ENCODE measurements around the gene SLC4A7. TPM values are rescaled to one million over a fixed set of nuclear protein-coding genes. Genes with fewer than 3 reads are reported as not detected.

Gene SLC4A7
- total RNA-seq, 1 donor from 2014 or later, result 11.0 TPM

DNA sequence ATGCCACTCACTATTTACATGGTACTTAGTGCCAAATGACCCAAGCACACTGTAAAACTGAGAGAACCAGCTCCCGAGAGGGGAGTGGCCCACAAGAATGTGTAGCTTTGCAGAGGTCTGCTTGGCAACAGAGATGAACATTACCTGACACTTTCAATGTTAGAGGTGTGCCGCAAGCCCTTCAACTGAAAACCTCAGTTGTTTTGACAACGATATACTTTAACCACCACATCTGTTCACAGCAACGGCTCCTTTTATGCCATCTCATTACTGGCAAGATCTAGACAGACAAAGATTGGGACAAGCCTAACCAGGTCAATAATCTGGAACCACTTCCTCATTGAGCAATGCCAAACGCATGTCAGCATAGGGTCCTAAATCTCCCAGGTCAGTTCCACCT is 138.7 kb downstream of the SLC4A7 start:
- intact Hi-C loops (cut with DNase I), result no loop called here
- no peaks in the 10 kb centered on the region for H3K36me3 ChIP-seq
- TF ChIP-seq, protein P1, sequence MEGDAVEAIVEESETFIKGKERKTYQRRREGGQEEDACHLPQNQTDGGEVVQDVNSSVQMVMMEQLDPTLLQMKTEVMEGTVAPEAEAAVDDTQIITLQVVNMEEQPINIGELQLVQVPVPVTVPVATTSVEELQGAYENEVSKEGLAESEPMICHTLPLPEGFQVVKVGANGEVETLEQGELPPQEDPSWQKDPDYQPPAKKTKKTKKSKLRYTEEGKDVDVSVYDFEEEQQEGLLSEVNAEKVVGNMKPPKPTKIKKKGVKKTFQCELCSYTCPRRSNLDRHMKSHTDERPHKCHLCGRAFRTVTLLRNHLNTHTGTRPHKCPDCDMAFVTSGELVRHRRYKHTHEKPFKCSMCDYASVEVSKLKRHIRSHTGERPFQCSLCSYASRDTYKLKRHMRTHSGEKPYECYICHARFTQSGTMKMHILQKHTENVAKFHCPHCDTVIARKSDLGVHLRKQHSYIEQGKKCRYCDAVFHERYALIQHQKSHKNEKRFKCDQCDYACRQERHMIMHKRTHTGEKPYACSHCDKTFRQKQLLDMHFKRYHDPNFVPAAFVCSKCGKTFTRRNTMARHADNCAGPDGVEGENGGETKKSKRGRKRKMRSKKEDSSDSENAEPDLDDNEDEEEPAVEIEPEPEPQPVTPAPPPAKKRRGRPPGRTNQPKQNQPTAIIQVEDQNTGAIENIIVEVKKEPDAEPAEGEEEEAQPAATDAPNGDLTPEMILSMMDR (IDR thresholded peaks at IDR 0.05), result no peak
- H3K4me3 ChIP-seq, result no peak overlapping the region
- no peaks in the 10 kb centered on the region for H3K27me3 ChIP-seq
- no peaks in the 10 kb centered on the region for H3K9me3 ChIP-seq
- H3K4me1 ChIP-seq, result no peaks in the 10 kb centered on the region
- no peak overlapping the region for H3K27ac ChIP-seq
- no peak for DNase-seq (ENCODE audit: low spot score in 2 of 2)

DNA sequence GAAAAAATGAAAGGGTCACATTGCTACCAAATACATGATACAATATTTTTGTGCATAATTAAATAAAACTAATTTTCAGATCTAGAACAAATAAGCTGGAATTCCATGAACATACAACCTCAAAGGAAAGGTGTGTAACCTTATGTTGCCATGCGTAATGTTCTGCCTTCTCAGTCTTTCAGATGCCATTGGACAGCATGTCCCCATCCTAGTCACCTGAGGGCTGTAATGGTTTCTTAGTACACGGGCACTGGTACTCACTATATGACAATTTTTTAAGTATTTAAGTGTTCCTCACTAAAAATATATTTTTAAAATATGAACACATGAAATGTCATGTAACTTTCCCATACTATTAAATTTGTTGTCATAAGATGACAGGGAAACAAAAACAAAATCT is 139.1 kb downstream of the SLC4A7 start:
- Histone ChIP-seq H3K27me3 (no peaks in the 10 kb centered on the region), H3K27ac (no peak overlapping the region), H3K36me3 (no peaks in the 10 kb centered on the region), H3K9me3 (no peaks in the 10 kb centered on the region), H3K4me3 (no peak overlapping the region), H3K4me1 (no peaks in the 10 kb centered on the region)
- intact Hi-C loops (cut with DNase I), result no loop called here
- no peak for DNase-seq (ENCODE audit: low spot score in 2 of 2)
- TF ChIP-seq, protein P1 (IDR thresholded peaks at IDR 0.05), result no peak

DNA sequence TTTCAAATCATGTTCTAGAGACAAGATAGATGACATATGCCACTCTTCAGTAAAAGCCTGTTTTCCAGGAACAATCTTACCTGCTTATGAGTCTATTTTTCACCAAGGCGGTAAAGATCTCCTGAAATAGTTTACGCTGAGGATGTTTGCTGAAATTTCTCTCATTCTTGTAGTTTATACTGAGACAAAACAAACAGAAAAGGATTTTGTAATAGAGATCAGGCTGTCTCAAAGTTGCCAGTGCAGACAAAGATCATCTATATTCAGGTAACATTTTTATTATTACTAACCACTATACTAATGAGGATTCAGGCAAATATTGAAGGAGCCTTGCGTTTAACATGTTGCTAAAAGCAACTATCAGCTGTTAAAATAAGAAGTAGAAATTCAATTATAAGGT is 140.0 kb downstream of the SLC4A7 start:
- TF ChIP-seq, protein P1 (IDR thresholded peaks at IDR 0.05), result no peak
- Histone ChIP-seq H3K27me3 (no peaks in the 10 kb centered on the region), H3K4me1 (no peaks in the 10 kb centered on the region), H3K9me3 (no peaks in the 10 kb centered on the region), H3K27ac (no peak overlapping the region), H3K4me3 (no peak overlapping the region), H3K36me3 (no peaks in the 10 kb centered on the region)
- DNase-seq (ENCODE audit: low spot score in 2 of 2), result no peak
- intact Hi-C loops (cut with DNase I), result no loop called here

DNA sequence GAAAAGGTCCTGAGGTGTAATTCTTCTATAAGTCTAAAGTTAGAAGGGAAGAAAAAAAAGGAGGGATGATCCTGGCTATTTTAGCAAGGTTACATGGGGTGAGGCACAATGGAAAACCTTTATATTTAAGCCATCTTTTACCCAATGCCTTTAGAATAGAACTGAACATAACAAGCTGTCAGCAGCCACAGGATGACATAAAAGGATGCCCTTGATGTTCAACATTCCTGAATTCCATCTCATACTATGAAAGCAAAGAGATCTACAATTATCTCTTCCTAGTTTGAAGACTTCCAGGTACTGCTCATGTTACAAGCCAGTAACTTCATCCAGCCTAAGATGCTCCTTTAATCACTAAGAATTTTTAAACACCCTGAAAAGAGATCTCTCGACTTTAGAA is 141.9 kb downstream of the SLC4A7 start:
- H3K27me3 ChIP-seq, result no peaks in the 10 kb centered on the region
- TF ChIP-seq, protein P1 (IDR thresholded peaks at IDR 0.05), result no peak
- no peak overlapping the region for H3K27ac ChIP-seq
- no peaks in the 10 kb centered on the region for H3K36me3 ChIP-seq
- intact Hi-C loops (cut with DNase I), result no loop called here
- no peak for DNase-seq (ENCODE audit: low spot score in 2 of 2)
- H3K9me3 ChIP-seq, result no peaks in the 10 kb centered on the region
- H3K4me1 ChIP-seq, result no peaks in the 10 kb centered on the region
- H3K4me3 ChIP-seq, result no peak overlapping the region

DNA sequence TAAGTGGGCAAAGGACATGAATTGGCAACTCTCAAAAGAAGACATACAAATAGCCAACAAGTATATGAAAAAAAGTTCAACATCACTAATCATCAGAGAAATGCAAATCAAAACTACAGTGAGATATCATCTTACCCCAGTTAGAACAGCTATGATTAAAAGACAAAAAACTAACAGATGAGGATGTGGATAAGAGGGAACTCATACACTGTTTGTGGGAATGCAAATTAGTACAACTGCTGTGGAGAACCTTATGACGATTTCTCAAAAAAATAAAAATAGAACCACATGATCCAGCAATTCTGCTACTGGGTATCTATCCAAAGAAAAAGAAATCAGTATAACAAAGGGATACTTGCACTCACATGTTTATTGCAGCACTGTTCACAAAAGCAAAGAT is 143.7 kb downstream of the SLC4A7 start:
- Histone ChIP-seq H3K36me3 (no peaks in the 10 kb centered on the region), H3K4me3 (no peak overlapping the region), H3K9me3 (no peaks in the 10 kb centered on the region), H3K27me3 (no peaks in the 10 kb centered on the region), H3K27ac (no peak overlapping the region), H3K4me1 (no peaks in the 10 kb centered on the region)
- intact Hi-C loops (cut with DNase I), result no loop called here
- TF ChIP-seq, protein P1 (IDR thresholded peaks at IDR 0.05), result no peak
- DNase-seq (ENCODE audit: low spot score in 2 of 2), result no peak

DNA sequence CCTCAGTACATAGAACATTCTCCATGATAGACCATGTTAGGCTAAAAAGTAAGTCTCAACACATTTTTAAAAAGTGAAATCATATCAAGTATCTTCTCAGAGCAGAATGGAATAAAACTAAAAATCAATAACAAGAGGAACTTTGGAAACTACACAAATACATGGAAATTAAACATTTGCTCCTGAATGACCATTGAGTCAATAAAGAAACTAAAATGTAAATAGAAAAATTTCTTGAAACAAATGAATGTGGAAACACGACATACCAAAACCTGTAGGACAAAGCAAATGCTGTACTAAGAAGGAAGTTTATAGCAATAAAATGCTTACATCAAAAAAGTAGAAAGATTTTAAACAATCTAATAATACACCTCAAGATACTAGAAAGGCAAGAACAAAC is 148.6 kb downstream of the SLC4A7 start:
- H3K36me3 ChIP-seq, result no peaks in the 10 kb centered on the region
- no peak for DNase-seq (ENCODE audit: low spot score in 2 of 2)
- intact Hi-C loops (cut with DNase I), result no loop called here

More for the DNA sequence above, 148.6 kb downstream of the SLC4A7 start:
- no peak overlapping the region for H3K27ac ChIP-seq
- H3K27me3 ChIP-seq, result no peaks in the 10 kb centered on the region
- TF ChIP-seq, protein P1 (IDR thresholded peaks at IDR 0.05), result no peak
- H3K9me3 ChIP-seq, result no peaks in the 10 kb centered on the region
- H3K4me3 ChIP-seq, result no peak overlapping the region
- no peaks in the 10 kb centered on the region for H3K4me1 ChIP-seq

All from ascending aorta (tissue), 2 donors.